ENCODE measurements around the gene RRP8.

Gene RRP8

DNA sequence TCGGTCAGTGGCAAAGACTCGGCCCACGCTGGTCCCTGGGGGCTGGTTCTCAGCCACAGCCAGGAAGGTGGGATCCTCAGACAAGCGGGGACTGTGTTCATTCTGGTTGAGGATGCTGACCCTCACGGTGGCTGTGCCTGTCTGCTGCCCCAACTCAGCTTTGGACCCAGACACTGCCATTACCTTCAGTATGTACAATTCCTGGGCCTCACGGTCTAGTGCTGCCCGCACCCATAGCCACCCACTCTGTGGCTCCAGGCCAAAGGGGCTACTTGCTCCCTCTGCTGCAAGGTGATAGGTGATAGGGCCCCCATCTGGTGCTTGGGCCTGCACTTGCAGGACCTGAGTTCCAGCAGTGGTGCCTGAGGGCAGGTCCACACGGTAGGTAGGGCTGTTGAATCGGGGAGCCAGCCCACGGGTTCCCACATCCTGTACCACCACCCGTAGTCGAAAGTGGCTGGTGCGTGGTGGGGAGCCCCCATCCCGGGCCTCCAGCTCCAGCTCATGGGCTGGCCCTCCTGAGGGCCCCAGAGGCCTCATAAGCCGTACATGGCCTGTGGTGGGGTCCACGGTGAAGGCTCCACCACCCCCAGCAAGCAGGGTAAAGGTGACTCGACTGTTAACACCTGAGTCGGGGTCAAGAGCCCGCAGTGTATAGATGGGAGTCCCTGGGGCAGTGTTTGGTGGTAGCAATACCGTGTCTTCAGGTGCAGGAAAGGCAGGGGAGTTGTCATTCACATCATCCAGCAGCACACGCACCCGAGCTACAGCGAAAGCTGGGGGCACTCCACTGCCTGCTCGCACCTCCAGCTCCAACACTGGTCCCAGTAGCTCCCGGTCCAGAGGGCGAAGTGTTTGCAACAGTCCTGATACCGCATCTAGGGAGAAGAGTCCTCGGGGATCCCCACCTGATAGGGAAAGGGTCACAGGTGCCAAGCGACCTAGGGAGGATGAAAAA, 29.0 kb upstream of the RRP8 start:
- DNase-seq (ENCODE audit: low read depth): no peak

DNA sequence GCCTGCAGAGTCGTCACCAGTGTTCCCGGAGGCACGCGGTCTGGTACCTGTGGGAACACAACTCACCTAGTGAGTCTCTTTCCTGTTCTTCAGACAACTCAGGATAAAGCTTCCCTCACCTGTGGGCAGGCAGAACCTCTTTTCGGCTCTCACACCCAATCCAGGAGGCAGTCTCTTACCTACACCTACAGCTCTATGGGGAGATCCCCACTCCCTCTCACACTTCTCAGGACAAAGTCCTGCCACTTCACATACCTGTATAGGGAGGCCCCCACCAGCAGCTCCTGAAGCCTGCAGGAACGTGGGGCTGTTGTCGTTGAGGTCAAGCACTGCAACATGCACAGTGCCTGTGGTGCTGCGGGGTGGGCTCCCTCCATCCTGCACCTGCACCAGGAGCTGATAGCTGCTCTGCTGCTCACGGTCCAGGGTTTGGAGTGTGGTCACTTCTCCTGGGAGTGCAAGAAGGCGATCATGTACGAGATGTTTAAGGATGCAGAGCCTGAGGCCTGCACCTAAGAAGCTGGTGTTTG, 28.0 kb upstream of the RRP8 start:
- no peak for DNase-seq (ENCODE audit: low read depth)

DNA sequence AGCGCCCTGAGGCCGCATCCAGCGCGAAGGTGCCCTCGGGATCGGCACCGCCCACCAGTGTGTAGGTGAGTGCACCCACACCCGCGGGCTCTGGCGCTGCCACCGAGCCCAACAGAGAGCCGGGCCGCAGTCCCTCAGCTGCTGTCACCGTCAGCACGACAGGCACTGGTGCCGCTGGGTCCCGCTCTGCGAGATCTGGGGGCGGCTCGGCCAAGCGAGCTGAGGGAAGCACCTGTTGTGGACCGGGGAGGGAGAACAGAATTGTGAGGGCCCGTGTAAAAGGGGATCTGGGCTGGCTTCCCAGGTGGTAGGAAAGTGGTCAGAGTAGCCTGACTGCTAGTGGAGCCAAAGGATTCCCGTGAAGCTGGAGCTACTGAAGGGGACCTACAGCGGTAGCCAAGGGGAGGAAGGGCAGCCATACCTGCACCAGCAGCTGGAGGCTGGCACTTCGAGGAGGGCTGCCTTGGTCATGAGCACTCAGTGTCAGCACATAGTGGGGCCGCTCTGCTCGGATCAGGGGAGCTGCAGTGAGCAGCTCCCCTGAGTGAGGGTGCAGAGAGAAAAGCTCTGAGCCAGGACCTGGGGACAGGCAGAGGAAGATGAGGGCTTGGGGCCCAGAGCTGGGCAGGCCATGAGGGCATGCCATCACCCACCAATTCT, 27.3 kb upstream of the RRP8 start:
- DNase-seq (ENCODE audit: low read depth): no peak

DNA sequence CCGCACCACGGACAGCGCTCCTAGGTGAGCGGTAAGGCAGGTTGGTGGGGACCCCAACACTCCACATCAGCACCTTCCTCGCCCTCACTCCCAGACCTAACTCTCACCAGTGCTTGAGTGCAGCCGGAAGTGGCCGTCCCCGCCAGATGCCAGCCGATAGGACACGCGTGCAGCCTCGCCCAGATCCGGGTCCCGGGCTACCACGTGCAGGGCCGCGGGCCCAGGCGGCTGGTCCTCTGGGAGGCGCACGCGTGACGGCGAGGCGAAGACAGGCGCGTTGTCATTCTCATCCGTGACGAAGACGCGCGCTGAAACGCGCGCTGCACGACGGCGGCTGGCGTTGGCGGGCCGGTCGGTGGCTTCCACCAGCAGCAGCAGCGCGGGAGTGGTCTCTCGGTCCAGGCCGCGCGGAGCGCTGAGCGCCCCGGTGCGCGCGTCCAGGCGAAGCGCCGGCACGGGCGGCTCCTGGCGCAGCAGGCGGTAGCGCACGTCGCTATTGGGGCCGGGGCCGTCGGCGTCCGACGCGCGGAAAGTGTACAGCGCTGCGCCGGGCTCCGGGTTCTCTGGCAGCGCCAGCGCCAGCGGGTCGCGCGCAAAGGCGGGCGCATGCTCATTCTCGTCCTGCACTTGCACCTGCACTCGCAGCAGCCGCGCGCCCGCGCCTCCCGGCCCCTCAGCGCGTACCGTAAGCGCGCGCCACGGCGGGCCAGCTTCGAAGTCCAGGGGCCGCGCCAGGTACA, 26.6 kb upstream of the RRP8 start:
- DNase-seq (ENCODE audit: low read depth): no peak

DNA sequence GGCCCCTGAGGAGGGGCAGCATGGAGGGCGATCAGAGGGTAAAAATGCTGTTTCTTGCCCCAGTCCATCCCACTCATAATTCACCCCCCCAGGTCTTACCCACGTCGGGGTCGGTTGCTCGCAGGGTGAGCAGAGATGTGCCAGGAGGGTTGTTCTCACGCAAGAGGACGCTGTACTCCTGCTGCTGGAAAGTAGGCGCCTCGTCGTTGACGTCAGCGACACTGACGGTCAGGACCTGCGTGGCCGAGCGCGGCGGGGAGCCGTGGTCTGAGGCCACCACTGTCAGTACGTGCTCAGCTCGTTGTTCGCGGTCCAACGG, 26.1 kb upstream of the RRP8 start:
- no peak for DNase-seq (ENCODE audit: low read depth)

DNA sequence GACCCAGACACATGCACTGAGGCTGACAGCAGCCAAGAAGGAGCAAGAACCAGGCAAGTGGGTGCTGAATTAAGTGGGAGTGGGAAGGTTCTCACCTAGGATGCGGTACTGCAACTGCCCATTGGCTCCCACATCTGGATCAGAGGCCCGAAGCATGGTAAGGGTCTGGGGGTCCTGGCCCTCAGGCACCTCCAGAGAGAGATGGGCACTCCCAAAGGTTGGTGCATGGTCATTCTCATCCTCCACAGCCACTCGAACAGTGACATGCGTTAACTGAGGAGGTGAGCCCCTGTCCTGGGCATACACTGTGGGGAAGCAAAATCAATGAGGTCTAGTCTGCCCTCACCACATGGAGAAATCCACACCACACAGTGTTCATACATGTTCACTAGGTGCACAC, 25.1 kb upstream of the RRP8 start:
- no peak for DNase-seq (ENCODE audit: low read depth)

DNA sequence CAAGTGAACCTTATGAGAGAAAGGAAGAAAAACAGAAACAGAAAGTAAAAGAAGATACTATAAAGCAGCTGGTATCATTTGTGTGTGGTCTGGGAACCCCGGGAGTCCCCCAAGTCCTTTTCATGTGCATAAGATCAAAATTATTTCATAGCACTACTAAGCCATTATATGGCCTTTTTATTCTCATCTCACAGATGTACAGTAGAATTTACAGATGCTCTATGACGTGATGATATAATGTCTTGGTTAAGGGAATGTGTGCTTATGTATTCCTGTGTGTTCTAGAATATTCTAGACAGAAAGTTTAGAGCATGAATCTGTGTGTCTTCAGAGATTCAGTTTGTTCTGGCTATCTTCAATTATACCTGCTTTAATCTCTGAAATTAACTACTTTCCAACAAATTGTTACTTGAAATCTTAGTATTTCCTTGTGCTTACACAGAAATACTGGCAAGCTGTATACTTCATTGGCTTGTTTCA, 24.4 kb upstream of the RRP8 start:
- DNase-seq (ENCODE audit: low read depth): no peak

DNA sequence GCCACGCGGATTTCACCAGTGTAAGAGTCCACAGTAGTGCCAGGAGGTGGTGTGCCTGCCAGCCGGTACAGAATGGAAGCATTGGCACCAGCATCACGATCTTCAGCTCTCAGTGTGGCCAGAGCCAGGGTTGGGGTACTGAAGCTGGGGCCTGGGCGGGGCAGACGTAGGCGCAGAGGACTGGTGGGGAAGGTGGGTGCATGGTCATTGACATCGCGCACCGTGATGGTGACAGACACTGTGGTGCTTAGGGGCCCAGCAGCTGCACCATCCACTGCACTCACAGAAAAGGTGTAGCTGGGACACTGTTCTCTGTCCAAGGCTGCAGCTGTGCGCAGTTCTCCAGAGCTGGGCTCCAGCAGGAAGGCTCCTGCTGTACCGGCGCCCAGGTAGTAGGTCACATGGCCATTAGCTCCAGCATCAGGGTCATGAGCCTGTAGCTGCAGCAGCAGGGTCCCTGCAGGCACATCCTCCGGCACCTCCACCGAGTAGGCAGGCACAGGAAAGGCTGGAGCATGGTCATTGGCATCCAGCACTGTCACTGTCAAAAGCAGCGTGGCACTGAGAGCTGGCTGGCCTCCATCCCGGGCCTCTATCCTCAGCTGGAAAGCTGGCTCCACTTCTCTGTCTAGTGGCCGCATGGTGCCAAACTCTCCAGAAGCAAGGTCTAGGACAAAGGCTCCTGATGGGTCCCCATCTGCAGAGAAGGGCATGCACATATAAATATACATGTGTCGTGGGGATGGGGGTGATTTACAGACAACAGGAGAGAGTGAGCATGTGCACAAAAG, 23.8 kb upstream of the RRP8 start:
- DNase-seq (ENCODE audit: low read depth): no peak

DNA sequence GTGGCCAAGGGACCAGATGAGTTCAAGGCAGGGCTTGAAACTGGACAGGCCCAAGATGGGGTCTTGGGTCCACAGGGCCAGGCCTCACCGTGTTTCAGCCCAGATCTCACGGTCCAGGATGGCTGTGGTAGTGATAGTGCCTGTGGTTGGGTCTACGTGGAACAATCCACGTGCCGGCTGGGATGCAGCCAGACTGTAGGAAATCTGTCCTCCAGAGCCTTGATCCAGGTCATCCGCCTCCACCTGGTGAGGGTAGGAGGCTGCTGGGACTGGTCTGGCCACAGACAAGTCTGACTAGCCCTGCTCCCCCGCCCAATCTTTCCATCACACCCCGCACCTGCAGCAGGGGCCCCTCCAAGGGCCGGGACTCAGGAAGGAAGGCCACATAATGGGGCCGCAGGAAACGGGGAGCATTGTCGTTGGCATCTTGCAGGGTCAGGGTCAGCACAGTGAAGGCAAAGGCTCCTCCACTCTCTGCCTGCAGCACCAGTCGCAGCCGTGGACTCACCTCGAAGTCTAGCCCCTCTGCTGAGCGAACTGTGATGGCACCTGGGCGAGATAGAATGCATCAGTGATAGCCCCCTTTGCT, 22.5 kb upstream of the RRP8 start:
- DNase-seq (ENCODE audit: low read depth): no peak

DNA sequence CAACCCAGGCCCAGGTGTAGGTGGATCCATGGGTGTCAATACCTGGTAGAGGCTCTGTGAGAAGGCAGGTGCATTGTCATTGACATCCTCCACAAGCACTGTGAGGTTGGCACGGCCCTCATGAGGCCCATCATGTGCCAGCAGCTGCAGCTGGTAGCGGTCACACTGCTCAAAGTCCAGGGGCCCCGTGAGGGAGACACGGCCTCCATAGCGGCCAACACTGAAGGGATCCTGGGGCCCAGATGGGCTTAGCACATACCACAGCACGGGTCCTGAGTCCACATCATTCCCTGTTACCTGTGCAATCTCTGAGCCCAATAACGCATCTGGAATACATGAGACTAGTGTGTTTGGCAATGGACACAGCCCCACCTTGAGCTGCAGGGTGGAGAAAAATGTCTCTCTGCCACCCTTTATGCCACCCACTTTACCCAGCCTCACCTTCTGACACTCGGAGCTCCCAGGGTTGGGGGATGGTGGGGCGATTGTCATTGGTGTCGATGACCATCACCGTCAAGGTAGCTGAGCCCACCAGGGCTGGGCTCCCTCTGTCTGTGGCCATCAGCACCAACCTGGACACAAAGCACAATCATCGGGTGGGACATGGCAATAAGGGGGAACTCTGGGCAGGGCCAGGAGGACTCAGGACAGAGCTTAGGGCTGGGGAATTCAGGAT, 21.9 kb upstream of the RRP8 start:
- no peak for DNase-seq (ENCODE audit: low read depth)

DNA sequence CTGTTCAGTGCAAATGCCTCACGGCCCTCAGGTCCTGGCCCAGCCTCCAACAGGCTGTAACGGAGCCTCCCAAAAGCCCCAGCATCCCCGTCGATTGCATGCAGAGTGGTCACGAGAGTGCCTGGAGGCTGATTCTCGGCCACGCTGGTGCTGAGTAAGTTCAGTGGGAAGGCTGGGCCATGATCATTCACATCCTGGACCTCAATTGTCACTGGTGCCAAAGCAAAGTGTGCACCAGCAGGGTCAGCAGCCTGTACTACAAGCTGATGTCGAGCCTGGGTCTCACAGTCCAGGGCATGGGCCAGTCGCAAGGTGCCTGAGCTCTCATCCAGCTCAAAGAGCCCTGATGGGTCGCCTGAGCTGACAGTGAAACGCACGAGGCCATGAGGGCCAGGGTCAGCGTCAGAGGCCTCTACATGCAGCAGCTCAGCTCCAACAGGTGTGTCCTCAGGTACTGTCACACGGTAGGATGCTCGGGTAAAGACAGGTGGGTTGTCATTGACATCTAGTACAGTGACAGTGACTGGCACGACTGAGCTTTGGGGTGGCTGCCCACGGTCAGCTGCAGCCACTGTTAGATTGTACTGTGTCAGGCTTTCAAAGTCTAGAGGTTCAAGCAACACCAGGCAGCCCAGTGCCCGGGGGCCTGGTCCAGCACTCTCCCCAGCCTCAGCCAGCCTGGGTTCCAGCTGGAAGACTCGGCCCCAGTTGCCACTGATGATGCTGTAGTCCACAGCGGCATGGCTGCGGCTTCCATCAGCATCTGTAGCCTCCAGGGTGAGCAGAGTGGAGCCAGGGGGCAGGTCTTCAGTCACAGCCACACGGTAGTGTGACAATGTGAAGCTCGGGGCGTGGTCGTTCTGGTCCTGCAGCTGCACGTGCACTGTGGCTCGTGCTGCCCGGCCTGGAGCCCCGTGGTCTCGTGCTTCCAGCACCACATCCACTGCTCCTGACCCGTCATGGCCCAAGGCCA, 20.3 kb upstream of the RRP8 start:
- no peak for DNase-seq (ENCODE audit: low read depth)

DNA sequence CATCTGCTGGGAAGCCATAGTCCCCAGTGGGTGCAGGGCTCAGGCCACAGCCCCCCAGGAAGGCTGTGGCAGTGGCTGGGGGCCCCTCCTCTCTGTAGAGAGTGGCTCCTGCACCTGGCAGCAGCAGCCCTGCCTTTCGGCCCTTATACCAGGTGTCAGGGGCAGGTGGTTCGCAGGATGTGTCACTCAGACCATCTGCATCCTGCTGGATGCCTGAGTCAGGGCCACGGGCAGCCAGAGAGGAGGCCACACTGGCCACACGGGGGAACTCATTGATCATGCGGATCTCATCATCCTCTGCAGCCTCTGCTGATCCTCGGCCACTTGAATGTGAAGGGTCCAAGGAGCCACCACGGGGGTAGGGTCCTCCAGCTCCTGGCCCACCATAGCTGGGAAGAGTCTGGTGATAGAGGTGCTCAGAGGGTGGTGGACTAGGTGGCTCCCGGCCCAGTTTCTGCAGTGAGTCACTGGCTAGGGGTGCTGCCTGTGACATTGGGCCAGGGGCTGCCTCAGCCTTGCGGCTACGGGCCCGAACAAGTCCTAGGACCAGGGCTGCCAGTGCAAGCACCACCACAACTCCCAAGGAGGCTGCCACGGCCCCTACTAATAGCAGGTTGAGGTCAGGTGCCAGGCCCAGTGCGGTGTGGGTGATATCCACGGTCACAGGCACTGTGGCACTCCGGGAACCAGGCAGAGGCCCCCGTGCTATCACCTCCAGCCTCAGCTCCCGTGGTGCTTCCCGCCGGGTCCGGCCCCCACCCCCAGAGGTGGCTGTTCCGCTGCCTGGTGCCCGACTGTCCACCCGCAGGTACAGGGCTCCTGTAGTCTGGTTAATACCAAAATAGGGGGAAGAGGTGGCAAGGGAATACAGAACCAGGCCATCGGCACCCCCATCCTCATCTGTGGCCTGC, 19.1 kb upstream of the RRP8 start:
- DNase-seq (ENCODE audit: low read depth): no peak

DNA sequence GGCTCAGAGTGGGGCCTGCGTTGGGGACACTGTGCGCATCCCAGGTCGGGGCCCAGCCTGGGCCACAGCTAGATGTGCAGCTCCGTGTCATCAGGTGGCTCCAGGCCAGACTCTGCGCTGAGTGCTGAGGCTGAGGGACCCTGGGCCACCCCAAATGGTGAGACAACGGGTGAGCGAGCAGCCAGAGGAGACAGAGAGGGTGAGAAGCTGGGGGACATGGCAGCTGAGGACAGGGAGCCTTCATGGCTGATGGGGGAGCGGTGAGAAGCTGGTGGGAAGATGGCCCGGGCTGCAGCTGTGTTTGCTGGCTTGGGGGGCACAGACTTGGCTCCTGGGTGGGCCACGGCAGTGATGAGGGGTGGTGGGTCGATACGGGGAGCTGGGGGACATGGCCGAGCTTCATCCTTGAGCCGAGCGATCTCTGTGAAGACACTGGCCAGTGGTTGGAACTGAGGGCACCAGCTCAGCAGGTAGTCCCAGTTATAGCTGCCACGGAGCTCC, 18.3 kb upstream of the RRP8 start:
- DNase-seq (ENCODE audit: low read depth): no peak

DNA sequence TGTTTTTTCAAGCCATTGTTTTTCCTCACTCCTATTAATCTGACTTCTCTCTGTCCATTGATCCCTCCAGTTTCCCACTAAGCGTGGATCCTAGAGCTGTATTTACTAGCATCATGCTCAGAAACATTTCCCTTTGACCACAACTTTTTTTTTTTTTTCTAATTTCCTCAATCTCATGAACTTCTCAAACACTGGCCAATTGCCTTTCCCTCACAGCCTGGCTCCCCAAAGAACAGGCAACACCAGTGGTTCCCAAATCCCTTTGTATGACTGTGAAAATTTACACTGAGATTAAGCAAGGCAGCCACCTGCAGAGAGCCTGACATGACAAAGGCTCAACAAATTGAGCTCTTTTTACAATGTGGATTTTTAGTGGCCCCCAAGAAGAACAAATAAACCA, 17.2 kb upstream of the RRP8 start:
- no peak for DNase-seq (ENCODE audit: low read depth)

DNA sequence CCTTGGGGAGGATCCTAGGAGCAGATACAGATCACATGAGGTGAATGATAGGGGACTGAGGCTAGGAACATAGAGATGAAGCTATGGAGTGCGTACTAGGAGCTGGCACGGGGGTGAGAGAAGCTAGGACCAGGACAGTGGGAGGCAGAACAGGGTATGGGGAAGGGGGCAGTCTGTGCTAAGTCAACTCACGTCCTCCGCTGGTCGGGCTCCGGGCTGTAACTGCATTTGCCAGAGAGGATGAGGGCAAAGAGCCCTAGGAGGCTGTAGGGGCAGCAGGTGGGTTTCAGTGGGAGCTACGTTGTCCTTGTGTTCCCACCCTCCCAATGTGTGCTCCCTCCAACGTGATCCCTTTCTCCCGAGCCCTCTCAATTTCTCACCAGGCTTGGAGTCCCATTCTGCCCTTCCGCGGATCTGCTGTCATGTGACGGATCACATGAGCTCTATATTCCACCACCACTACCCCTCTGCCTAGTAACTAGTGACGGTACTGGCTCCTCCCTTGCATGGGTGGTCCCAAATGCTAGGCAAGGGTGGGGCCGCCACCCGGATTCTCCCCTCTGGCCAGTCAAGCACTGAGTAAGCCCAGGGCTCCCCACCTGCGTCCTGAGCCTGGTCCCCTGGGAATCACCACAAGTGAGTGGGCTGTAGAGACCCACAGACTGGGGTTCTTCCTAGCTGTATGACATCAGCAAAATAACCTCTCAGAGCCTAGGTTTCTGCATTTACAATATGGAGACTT, 15.8 kb upstream of the RRP8 start, which contains the start of gene TPP1:
TPP1 (minus strand) TSS at position 419 of the 742 bp plus-strand sequence; CDS start at position 397, 22 bp downstream.
- peak; percentile 86 for DNase-seq (ENCODE audit: low read depth)

DNA sequence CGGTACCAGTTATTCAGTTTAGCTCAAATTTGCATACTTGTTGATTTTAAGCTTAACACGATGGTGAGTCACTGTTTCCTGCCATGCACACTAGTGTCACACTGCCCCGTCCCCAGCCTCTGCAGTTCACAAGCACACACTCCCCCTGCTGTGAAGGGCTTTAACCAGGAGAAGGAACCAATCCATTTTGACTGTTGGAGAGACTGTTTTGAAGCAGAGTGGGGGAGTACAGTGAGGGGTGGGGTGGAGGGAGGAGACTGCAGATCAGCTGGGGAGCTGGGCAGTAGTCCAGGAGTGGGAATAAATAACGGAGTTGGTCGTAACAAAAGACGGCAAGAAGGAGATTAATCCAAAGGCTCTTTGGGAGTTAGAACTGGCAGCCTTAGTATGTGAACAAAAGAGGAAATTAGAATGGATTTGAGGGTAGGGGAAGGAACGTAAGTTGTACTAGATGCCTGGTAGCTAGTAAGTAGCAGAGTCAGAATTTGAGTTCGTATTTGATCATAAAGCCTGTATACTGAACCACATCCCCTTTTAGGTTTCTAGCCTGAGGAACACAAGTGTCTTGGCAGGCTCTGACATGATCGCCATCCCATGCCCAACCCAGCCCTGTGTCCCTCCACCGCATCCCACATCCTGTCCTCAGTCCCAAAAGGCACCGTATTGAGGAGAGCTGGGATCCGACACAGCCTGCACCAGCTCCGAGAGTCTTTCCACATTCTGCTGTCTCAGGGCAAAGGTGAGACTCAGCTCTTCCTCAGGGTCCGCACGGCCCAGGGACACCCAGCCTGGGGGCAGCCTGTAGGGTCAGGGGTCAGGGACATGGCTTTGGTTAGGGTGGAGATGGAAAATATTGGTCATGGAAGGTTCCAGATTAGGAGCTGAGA, 14.9 kb upstream of the RRP8 start:
- peak; percentile 53 for DNase-seq (ENCODE audit: low read depth)

Measured in activated T-cell treated with anti-CD3 and anti-CD28 coated beads for 24 hours (primary cell).